GM21529 (cell line): Measurements from ENCODE around the gene RDH16.
"Not testable (repeated sequence)": the region's sequence is repeated elsewhere in the genome, so short reads cannot be mapped to it uniquely, and the experiment has no call there.

Source experiments
- ATAC-seq: cut with Tn5 transposase; IDR thresholded peaks from one replicate; pipeline ENCODE4 v1.9.1; 2021; ENCODE audit not compliant: unreplicated experiment

Gene RDH16

GRCh38 chr12:56989861-56990610 lies 32.6 kb upstream of the RDH16 start:
- ATAC-seq, result no peak

GRCh38 chr12:56988207-56988739 lies 30.9 kb upstream of the RDH16 start:
- no peak for ATAC-seq

GRCh38 chr12:56987551-56988053 lies 30.2 kb upstream of the RDH16 start:
- ATAC-seq, result peak; percentile 51

- no peak for ATAC-seq
These were observed 29.6 kb upstream of the RDH16 start for GRCh38 chr12:56987011-56987410.

- ATAC-seq, result not testable (repeated sequence)
These were observed 28.3 kb upstream of the RDH16 start for GRCh38 chr12:56985714-56986113.

GRCh38 chr12:56983386-56983785 lies 26.0 kb upstream of the RDH16 start:
- no peak for ATAC-seq

GRCh38 chr12:56982578-56983236 lies 25.3 kb upstream of the RDH16 start:
- ATAC-seq, result not testable (repeated sequence)

GRCh38 chr12:56980941-56981530 lies 23.6 kb upstream of the RDH16 start:
- ATAC-seq, result no peak

- ATAC-seq, result no peak
These were observed 22.9 kb upstream of the RDH16 start for GRCh38 chr12:56980268-56980667.

GRCh38 chr12:56979628-56980027 lies 22.2 kb upstream of the RDH16 start:
- no peak for ATAC-seq

- no peak for ATAC-seq
These were observed 21.2 kb upstream of the RDH16 start for GRCh38 chr12:56978397-56979138.

DNA sequence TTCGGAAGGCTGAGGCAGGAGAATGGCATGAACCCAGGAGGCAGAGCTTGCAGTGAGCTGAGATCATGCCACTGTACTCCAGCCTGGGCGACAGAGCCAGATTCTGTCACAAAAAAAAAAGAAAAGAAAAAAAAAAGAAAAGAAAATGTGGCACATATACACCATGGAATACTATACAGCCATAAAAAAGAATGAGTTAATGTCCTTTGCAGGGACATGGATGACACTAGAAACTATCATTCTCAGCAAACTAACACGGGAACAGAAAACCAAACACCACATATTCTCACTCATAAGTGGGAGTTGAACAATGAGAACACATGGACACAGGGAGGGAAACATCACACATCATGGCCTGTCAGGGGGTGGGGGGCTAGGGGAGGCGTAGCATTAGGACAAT lies 20.0 kb upstream of the RDH16 start:
- not testable (repeated sequence) for ATAC-seq

- not testable (repeated sequence) for ATAC-seq
These were observed 16.8 kb upstream of the RDH16 start for GRCh38 chr12:56974224-56974623.

GRCh38 chr12:56968910-56969309 lies 11.5 kb upstream of the RDH16 start:
- ATAC-seq, result not testable (repeated sequence)

DNA sequence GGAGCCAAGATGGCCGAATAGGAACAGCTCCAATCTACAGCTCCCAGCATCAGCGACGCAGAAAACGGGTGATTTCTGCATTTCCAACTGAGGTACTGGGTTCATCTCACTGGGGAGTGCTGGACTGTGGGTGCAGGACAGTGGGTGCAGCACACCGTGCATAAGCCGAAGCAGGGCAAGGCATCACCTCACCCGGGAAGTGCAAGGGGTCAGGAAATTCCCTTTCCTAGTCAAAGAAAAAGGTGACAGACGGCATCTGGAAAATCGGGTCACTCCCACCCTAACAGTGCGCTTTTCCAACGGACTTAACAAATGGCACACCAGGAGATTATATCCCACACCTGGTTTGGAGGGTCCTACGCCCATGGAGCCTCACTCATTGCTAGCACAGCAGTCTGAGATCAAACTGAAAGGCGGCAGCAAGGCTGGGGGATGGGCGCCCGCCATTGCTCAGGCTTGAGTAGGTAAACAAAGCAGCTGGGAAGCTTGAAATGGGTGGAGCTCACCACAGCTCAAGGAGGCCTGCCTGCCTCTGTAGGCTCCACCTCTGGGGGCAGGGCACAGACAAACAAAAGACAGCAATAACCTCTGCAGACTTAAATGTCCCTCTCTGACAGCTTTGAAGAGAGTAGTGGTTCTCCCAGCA lies 8.7 kb upstream of the RDH16 start:
- ATAC-seq, result not testable (repeated sequence)

- ATAC-seq, result not testable (repeated sequence)
These were observed 7.7 kb upstream of the RDH16 start for GRCh38 chr12:56965124-56965523.

DNA sequence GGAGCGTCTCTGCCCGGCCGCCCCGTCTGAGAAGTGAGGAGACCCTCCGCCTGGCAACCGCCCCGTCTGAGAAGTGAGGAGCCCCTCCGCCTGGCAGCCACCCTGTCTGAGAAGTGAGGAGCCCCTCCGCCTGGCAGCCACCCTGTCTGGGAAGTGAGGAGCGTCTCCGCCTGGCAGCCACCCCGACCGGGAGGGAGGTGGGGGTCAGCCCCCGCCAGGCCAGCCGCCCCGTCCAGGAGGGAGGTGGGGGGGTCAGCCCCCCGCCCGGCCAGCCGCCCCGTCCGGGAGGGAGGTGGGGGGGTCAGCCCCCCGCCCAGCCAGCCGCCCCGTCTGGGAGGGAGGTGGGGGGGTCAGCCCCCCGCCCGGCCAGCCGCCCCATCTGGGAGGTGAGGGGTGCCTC lies 6.1 kb upstream of the RDH16 start:
- ATAC-seq, result not testable (repeated sequence)

DNA sequence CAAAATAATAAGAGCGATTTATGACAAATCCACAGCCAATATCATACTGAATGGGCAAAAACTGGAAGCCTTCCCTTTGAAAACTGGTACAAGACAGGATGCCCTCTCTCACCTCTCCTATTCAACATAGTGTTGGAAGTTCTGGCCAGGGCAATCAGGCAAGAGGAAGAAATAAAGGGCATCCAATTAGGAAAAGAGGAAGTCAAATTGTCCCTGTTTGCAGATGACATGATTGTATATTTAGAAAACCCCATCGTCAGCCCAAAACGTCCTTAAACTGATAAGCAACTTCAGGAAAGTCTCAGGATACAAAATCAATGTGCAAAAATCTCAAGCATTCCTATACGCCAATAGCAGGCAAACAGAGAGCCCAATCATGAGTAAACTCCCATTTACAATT lies 4.8 kb upstream of the RDH16 start:
- ATAC-seq, result not testable (repeated sequence)

- ATAC-seq, result no peak
These were observed 1.0 kb upstream of the RDH16 start for GRCh38 chr12:56958422-56958821.

- no peak for ATAC-seq
These were observed 1.7 kb downstream of the RDH16 start for GRCh38 chr12:56955631-56956256.
